ENCODE measurements around the gene TNNT2. TPM values are rescaled to one million over a fixed set of nuclear protein-coding genes. Genes with fewer than 3 reads are reported as not detected.

The TNNT2 gene
- total RNA-seq, 1 donor from 2014 or later = 3.9 TPM

GRCh38 chr1:201401700-201402099 is 24.2 kb upstream of the TNNT2 start:
- no peak for ATAC-seq

DNA sequence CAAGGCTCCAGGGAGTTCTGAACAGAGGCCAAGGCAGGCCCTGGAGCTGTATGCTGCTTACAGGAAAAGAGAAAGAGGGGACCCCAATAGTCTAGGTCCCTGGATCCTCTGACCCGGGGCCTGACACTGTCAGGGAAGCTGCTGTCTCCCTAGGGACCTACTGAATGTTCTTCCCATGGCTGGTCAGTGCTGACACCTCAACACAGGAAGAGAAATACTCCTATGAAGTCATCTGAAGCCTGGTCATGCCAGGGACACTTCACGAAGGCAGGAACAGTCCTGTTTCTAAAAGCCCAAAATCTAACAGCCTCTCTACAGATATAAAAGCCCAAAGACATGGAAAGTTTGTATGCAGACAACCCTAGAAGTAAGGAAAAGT is 23.4 kb upstream of the TNNT2 start:
- no peak for ATAC-seq

DNA sequence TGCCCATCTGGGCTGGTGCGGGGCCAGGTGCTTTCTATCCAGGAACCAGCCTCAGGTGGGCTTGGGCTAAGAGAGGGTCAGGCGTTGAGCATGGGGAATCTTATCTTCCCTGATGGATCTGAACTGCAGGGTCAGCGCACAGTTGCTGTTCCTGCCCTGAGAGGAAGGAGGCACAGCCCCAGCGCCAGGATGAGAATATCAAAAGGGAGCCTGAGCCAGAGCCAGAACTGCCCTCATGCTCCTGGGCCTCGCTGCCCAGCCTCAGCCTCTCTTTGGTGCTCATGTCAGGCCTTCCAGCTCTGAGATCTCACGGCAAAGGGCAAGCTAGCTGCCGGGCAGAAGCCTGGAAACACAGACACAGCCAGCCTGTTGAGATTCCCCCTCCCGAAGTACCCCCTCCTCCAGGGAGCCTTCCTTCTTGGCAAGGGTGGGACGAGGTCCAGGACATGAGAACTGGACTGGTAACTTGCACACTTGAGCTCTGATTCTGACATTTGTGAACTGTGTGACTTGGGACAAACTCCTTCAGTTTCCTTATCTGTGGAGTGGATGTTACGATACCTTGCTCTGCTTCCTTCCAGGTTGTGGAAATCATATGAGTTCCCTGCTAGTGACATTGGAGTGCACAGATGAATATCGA is 22.9 kb upstream of the TNNT2 start:
- no peak for ATAC-seq

DNA sequence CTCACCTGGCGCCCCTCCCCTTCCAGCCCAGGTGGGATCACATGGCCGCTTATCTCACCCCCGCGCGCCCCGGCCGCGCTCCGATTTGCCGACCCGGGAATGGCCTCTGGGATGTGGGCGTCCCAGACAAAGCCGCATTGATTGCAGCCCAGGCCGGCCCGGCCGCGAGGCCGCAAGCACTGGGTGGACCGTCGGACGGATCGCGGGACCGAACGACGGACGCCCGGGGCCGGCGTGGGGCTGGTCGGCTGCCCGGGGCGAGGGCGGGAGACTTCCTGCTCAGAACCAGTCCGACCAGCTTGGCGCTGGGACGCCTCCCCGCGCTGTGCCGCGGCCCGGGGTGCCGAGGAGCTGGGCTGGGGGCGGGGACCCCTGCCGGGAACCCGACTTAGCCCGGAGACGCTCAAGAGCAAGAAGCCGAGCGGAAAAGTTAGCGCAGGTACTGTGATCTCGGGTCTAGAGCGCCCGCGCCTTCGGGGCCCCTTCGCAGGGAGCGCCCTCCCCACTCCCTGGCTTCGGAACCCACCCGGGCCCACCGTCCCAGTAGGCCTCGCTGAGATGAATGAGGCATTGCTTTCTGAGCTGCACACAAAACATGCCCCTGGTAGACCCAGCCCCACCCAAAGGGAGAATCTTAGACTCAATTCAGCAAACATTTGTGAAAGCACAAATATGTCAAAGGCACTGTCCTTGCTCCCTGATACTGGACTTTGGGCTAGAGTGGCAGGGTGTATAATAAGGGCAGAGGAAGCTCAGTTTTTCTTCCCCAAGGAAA is 22.1 kb upstream of the TNNT2 start:
- ATAC-seq = peak; percentile 67

GRCh38 chr1:201399018-201399351 is 21.5 kb upstream of the TNNT2 start, which contains the start of gene LAD1:
Gene LAD1 (minus strand): TSS chr1:201399324. CDS start chr1:201399306, 18 bp downstream.
- no peak for ATAC-seq

DNA sequence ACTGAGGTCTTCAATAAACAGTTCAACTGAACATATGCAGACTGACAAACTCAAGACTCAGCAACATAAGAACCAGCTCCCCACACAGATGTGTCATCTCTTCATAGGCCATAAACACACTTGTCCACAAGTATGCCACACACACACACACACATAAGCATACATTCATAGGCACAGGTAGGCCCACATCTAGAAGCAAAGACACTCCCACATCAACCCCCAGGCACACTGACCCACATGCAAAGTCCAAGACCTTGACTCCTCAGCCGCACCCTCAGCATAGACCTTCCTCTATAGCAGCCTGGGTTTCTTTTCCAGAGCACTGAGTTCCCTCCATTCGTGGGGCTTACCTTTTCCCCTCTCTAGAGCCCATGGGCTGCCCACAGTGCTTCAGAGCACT is 20.2 kb upstream of the TNNT2 start:
- ATAC-seq = peak; percentile 64

GRCh38 chr1:201396861-201397464 is 19.5 kb upstream of the TNNT2 start:
- peak; percentile 87 for ATAC-seq

DNA sequence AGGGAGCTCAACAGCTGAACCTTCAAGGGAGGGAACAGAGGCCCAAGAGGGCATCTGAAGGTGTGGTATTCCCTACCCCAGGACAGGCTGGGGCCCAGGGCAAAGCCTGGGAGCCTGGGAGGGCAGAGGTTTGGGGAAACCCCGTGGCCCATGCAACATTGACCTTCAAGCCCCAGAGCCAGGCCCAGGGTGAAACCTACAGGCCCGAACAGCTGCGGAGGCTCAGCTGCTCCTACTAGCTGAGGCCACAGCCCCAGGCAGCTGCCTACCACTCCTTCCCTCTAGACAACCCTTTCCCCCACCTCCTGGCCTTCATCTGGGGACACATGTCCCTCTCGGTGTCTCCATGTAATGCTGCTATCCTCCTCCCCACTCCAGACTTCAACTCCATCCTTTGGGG is 18.5 kb upstream of the TNNT2 start:
- peak; percentile 2 for ATAC-seq

- ATAC-seq = no peak
Observed at GRCh38 chr1:201394591-201394990, 17.1 kb upstream of the TNNT2 start.

GRCh38 chr1:201393076-201393475 is 15.6 kb upstream of the TNNT2 start:
- no peak for ATAC-seq

- no peak for ATAC-seq
Observed at GRCh38 chr1:201391651-201392511, 14.4 kb upstream of the TNNT2 start.

DNA sequence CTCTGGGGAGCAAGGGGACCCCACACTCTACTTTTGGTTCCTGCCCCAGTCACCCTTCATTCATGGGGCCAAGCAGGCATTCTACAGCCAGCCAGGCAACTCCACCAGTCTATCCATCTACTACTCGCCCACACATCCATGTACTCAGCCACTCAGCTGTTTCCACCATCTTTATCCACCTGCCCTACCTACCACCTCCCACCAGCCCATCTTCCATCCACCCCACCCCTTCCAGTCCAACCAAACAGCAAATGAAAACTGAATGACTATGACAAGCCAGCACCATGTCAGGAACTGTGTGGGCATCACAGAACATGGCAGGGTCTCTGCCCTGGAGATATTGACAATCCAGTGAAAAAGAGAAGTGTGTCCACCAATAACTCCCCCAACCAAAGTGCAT is 13.7 kb upstream of the TNNT2 start:
- no peak for ATAC-seq

- no peak for ATAC-seq
Observed at GRCh38 chr1:201389051-201389450, 11.6 kb upstream of the TNNT2 start.

DNA sequence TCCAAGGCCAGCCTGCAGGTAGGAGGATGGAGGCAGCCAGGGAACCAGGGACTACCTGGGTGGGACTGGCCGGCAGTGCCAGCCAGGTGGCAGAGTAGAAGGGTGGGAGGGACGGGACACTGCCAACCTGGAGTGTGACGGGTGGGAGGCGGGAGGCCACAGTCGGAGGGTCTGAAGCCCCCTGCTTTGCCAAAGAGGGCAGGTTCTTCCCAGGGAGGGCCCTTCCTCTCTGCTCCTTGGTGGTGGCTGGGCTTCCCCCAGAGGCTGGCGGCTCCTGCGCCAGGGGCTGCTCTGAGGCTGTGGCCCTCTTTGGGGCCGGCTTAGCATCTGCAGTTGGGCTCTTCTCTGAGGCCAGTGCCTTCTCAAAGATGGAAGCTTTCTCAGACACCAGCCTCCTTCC is 8.7 kb upstream of the TNNT2 start:
- ATAC-seq = no peak

DNA sequence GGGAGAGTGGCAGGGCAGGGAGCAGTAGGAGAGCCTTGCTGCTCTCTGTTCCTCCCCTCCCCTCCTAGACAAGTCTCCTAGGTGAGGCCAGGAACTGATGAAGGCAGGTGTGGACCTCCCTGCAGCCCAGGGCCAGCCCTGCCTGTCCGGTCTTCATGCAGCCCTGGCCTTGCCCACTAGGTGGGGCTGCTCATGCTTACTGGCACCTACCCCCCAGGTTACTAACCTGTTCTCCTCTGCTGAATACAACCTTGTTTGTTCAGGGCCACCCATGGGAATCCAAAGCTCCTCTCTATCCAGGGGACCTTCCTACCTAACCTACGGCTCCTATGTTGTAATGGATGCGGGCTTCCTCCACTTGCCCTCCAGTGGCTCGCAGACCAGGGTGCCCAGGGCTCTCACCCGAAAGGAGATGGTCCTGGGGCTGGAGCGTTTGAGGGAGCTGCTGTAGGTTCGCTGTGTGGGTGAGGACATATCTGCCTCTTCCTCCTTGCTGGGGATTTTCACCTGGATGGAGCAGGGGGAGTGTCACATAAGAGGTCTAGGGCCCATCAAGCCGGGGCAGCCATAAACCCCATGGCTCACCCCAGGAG is 7.9 kb upstream of the TNNT2 start:
- peak; percentile 72 for ATAC-seq

- no peak for ATAC-seq
Observed at GRCh38 chr1:201384406-201384782, 6.9 kb upstream of the TNNT2 start.

- no peak for ATAC-seq
Observed at GRCh38 chr1:201383647-201384405, 6.3 kb upstream of the TNNT2 start.

DNA sequence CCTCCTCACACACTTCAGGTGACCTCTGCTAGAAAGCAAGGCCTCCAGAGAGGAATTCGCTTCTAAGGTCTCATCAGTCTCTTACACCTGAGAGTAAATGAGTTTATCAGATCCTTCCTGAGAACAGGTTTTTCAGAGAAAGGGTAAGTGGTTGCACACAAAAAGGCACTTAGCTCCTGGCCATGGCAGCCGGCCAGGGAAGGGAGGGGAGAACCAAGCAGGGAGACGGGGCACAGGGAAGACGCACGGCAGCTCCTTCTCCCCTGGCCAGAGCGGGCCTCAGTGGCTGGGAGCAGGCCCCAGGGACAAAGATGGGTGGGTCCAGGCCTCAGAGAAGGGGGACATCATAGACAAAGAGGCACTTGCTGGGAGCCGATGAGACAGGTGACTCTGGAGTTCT is 3.6 kb upstream of the TNNT2 start:
- ATAC-seq = no peak

DNA sequence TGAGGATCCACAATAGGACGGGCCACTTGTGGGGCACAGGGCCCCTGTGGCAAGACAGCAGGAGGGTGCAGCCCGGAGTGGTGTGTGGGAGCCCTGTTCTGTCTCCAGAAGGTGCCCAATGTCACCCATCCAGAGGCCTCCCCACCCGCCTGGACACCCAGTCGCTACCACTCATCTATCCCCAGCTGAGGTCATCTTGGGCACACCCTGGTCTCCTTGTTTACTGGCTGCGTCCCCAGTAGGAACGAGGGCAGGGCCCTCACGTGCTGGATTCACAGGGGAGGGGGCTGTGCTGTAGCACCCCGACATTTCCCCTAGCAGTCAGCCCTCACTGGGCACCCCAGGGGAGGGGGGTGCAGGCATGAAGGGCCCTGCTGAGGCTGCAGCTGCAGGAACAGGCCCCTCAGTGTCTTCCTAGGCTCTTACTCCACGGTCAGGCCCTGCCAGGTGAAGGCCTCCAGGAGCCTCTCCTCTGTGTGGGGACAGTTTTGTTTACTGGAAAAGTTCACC is 2.3 kb upstream of the TNNT2 start:
- ATAC-seq = peak; percentile 1

GRCh38 chr1:201378804-201379203 is 1.3 kb upstream of the TNNT2 start:
- no peak for ATAC-seq
